ENCODE measurements around the gene ACTR6.

GRCh38 chr12:100165356-100165755, 35.3 kb upstream of the ACTR6 start:
- TF ChIP-seq, protein P1, sequence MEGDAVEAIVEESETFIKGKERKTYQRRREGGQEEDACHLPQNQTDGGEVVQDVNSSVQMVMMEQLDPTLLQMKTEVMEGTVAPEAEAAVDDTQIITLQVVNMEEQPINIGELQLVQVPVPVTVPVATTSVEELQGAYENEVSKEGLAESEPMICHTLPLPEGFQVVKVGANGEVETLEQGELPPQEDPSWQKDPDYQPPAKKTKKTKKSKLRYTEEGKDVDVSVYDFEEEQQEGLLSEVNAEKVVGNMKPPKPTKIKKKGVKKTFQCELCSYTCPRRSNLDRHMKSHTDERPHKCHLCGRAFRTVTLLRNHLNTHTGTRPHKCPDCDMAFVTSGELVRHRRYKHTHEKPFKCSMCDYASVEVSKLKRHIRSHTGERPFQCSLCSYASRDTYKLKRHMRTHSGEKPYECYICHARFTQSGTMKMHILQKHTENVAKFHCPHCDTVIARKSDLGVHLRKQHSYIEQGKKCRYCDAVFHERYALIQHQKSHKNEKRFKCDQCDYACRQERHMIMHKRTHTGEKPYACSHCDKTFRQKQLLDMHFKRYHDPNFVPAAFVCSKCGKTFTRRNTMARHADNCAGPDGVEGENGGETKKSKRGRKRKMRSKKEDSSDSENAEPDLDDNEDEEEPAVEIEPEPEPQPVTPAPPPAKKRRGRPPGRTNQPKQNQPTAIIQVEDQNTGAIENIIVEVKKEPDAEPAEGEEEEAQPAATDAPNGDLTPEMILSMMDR (IDR thresholded peaks at IDR 0.05; ENCODE audit: insufficient read depth, low read depth, low read length) = no peak
- no peak for TF ChIP-seq EZH2 (IDR thresholded peaks at IDR 0.05; ENCODE audit: insufficient read depth, low read length)
